Measurements from ENCODE around the gene FAM234B.
"Not testable (repeated sequence)": the region's sequence is repeated elsewhere in the genome, so short reads cannot be mapped to it uniquely, and the experiment has no call there.

FAM234B gene

GRCh38 chr12:13039328-13039956 lies 4.7 kb upstream of the FAM234B start:
- Histone ChIP-seq H3K27ac (ENCODE audit: low read depth, low read length) (no peak overlapping the region), H3K27me3 (ENCODE audit: control insufficient read depth, insufficient read depth, low read length) (peaks cover 6% of the 10 kb centered on the region), H3K9ac (ENCODE audit: low read length) (no peak overlapping the region), H3K4me1 (ENCODE audit: control insufficient read depth, insufficient read depth, low read length) (0 out of 2 replicates have a peak, but pooled peaks cover 5% of the 10 kb centered on the region), H3K4me3 (ENCODE audit: low read depth, low read length) (no peak overlapping the region), H3K36me3 (ENCODE audit: control insufficient read depth, insufficient read depth, low read length) (no peaks in the 10 kb centered on the region), H3K9me3 (ENCODE audit: control insufficient read depth, insufficient read depth, low read depth, low read length) (no peaks in the 10 kb centered on the region)

- H3K36me3 ChIP-seq (ENCODE audit: control insufficient read depth, insufficient read depth, low read length): no peaks in the 10 kb centered on the region
Observed at GRCh38 chr12:13041224-13041623, 3.0 kb upstream of the FAM234B start.

GRCh38 chr12:13042666-13043230 lies 1.4 kb upstream of the FAM234B start:
- no peaks in the 10 kb centered on the region for H3K9me3 ChIP-seq (ENCODE audit: control insufficient read depth, insufficient read depth, low read depth, low read length)
- no peaks in the 10 kb centered on the region for H3K36me3 ChIP-seq (ENCODE audit: control insufficient read depth, insufficient read depth, low read length)
- H3K9ac ChIP-seq (ENCODE audit: low read length): no peak overlapping the region
- H3K4me1 ChIP-seq (ENCODE audit: control insufficient read depth, insufficient read depth, low read length): peaks cover 12% of the 10 kb centered on the region; the same call in 1 of the 2 replicates
- H3K27me3 ChIP-seq (ENCODE audit: control insufficient read depth, insufficient read depth, low read length): peaks cover 6% of the 10 kb centered on the region
- no peak overlapping the region for H3K27ac ChIP-seq (ENCODE audit: low read depth, low read length)
- no peak overlapping the region for H3K4me3 ChIP-seq (ENCODE audit: low read depth, low read length)

More at GRCh38 chr12:13041224-13041623, 3.0 kb upstream of the FAM234B start:
- Histone ChIP-seq H3K27ac (ENCODE audit: low read depth, low read length) (no peak overlapping the region), H3K4me1 (ENCODE audit: control insufficient read depth, insufficient read depth, low read length) (peaks cover 12% of the 10 kb centered on the region; the same call in 1 of the 2 replicates), H3K9ac (ENCODE audit: low read length) (no peak overlapping the region), H3K9me3 (ENCODE audit: control insufficient read depth, insufficient read depth, low read depth, low read length) (no peaks in the 10 kb centered on the region), H3K4me3 (ENCODE audit: low read depth, low read length) (no peak overlapping the region), H3K27me3 (ENCODE audit: control insufficient read depth, insufficient read depth, low read length) (peaks cover 6% of the 10 kb centered on the region)

GRCh38 chr12:13044906-13045299 lies 722 bp downstream of the FAM234B start:
- Histone ChIP-seq H3K9ac (ENCODE audit: low read length) (peak overlapping the region; percentile 61), H3K36me3 (ENCODE audit: control insufficient read depth, insufficient read depth, low read length) (no peaks in the 10 kb centered on the region), H3K27me3 (ENCODE audit: control insufficient read depth, insufficient read depth, low read length) (peaks cover 6% of the 10 kb centered on the region), H3K9me3 (ENCODE audit: control insufficient read depth, insufficient read depth, low read depth, low read length) (no peaks in the 10 kb centered on the region; the same call in 1 of the 2 replicates), H3K27ac (ENCODE audit: low read depth, low read length) (no peak overlapping the region), H3K4me3 (ENCODE audit: low read depth, low read length) (peak overlapping the region; percentile 90), H3K4me1 (ENCODE audit: control insufficient read depth, insufficient read depth, low read length) (peaks cover 12% of the 10 kb centered on the region; the same call in 1 of the 2 replicates)

- no peaks in the 10 kb centered on the region; the same call in 1 of the 2 replicates for H3K9me3 ChIP-seq (ENCODE audit: control insufficient read depth, insufficient read depth, low read depth, low read length)
- H3K4me1 ChIP-seq (ENCODE audit: control insufficient read depth, insufficient read depth, low read length): peaks cover 12% of the 10 kb centered on the region; the same call in 1 of the 2 replicates
- no peak overlapping the region for H3K9ac ChIP-seq (ENCODE audit: low read length)
- H3K27me3 ChIP-seq (ENCODE audit: control insufficient read depth, insufficient read depth, low read length): peaks cover 6% of the 10 kb centered on the region
- H3K4me3 ChIP-seq (ENCODE audit: low read depth, low read length): no peak overlapping the region
- no peaks in the 10 kb centered on the region for H3K36me3 ChIP-seq (ENCODE audit: control insufficient read depth, insufficient read depth, low read length)
- H3K27ac ChIP-seq (ENCODE audit: low read depth, low read length): no peak overlapping the region
Observed at GRCh38 chr12:13045816-13046215, 1.6 kb downstream of the FAM234B start.

- Histone ChIP-seq H3K27ac (ENCODE audit: low read depth, low read length) (no peak overlapping the region), H3K4me3 (ENCODE audit: low read depth, low read length) (no peak overlapping the region), H3K9ac (ENCODE audit: low read length) (no peak overlapping the region), H3K27me3 (ENCODE audit: control insufficient read depth, insufficient read depth, low read length) (peaks cover 6% of the 10 kb centered on the region), H3K36me3 (ENCODE audit: control insufficient read depth, insufficient read depth, low read length) (no peaks in the 10 kb centered on the region), H3K9me3 (ENCODE audit: control insufficient read depth, insufficient read depth, low read depth, low read length) (peaks cover 6% of the 10 kb centered on the region; the same call in 1 of the 2 replicates), H3K4me1 (ENCODE audit: control insufficient read depth, insufficient read depth, low read length) (peaks cover 12% of the 10 kb centered on the region; the same call in 1 of the 2 replicates)
Observed at GRCh38 chr12:13046964-13047363, 2.8 kb downstream of the FAM234B start.

- no peak overlapping the region for H3K27ac ChIP-seq (ENCODE audit: low read depth, low read length)
- no peak overlapping the region for H3K4me3 ChIP-seq (ENCODE audit: low read depth, low read length)
- H3K27me3 ChIP-seq (ENCODE audit: control insufficient read depth, insufficient read depth, low read length): no peaks in the 10 kb centered on the region; the same call in 1 of the 2 replicates
- H3K9me3 ChIP-seq (ENCODE audit: control insufficient read depth, insufficient read depth, low read depth, low read length): peaks cover 24% of the 10 kb centered on the region
- no peak overlapping the region for H3K9ac ChIP-seq (ENCODE audit: low read length)
- no peaks in the 10 kb centered on the region for H3K36me3 ChIP-seq (ENCODE audit: control insufficient read depth, insufficient read depth, low read length)
- H3K4me1 ChIP-seq (ENCODE audit: control insufficient read depth, insufficient read depth, low read length): peaks cover 7% of the 10 kb centered on the region; the same call in 1 of the 2 replicates
Observed at GRCh38 chr12:13049816-13050215, 5.6 kb downstream of the FAM234B start.

GRCh38 chr12:13052421-13052820 lies 8.2 kb downstream of the FAM234B start:
- no peaks in the 10 kb centered on the region for H3K4me1 ChIP-seq (ENCODE audit: control insufficient read depth, insufficient read depth, low read length)
- peaks cover 25% of the 10 kb centered on the region for H3K9me3 ChIP-seq (ENCODE audit: control insufficient read depth, insufficient read depth, low read depth, low read length)

GRCh38 chr12:13053617-13054016 lies 9.4 kb downstream of the FAM234B start:
- H3K27me3 ChIP-seq (ENCODE audit: control insufficient read depth, insufficient read depth, low read length); H3K27ac ChIP-seq (ENCODE audit: low read depth, low read length); H3K4me3 ChIP-seq (ENCODE audit: low read depth, low read length); H3K4me1 ChIP-seq (ENCODE audit: control insufficient read depth, insufficient read depth, low read length); H3K9ac ChIP-seq (ENCODE audit: low read length); H3K36me3 ChIP-seq (ENCODE audit: control insufficient read depth, insufficient read depth, low read length): not testable (repeated sequence)
- peaks cover 25% of the 10 kb centered on the region for H3K9me3 ChIP-seq (ENCODE audit: control insufficient read depth, insufficient read depth, low read depth, low read length)

More at GRCh38 chr12:13052421-13052820, 8.2 kb downstream of the FAM234B start:
- Histone ChIP-seq H3K27ac (ENCODE audit: low read depth, low read length) (no peak overlapping the region), H3K36me3 (ENCODE audit: control insufficient read depth, insufficient read depth, low read length) (no peaks in the 10 kb centered on the region), H3K27me3 (ENCODE audit: control insufficient read depth, insufficient read depth, low read length) (no peaks in the 10 kb centered on the region), H3K4me3 (ENCODE audit: low read depth, low read length) (no peak overlapping the region), H3K9ac (ENCODE audit: low read length) (no peak overlapping the region)

GRCh38 chr12:13060581-13060980 lies 16.4 kb downstream of the FAM234B start:
- Histone ChIP-seq H3K9me3 (ENCODE audit: control insufficient read depth, insufficient read depth, low read depth, low read length) (no peaks in the 10 kb centered on the region), H3K27ac (ENCODE audit: low read depth, low read length) (no peak overlapping the region), H3K9ac (ENCODE audit: low read length) (no peak overlapping the region), H3K27me3 (ENCODE audit: control insufficient read depth, insufficient read depth, low read length) (no peaks in the 10 kb centered on the region), H3K4me1 (ENCODE audit: control insufficient read depth, insufficient read depth, low read length) (peaks cover 3% of the 10 kb centered on the region; the same call in 1 of the 2 replicates), H3K4me3 (ENCODE audit: low read depth, low read length) (no peak overlapping the region), H3K36me3 (ENCODE audit: control insufficient read depth, insufficient read depth, low read length) (peaks cover 47% of the 10 kb centered on the region)

- Histone ChIP-seq H3K9ac (ENCODE audit: low read length) (no peak overlapping the region), H3K27ac (ENCODE audit: low read depth, low read length) (no peak overlapping the region), H3K27me3 (ENCODE audit: control insufficient read depth, insufficient read depth, low read length) (no peaks in the 10 kb centered on the region), H3K4me3 (ENCODE audit: low read depth, low read length) (no peak overlapping the region), H3K36me3 (ENCODE audit: control insufficient read depth, insufficient read depth, low read length) (peaks cover 47% of the 10 kb centered on the region), H3K9me3 (ENCODE audit: control insufficient read depth, insufficient read depth, low read depth, low read length) (no peaks in the 10 kb centered on the region), H3K4me1 (ENCODE audit: control insufficient read depth, insufficient read depth, low read length) (peaks cover 3% of the 10 kb centered on the region; the same call in 1 of the 2 replicates)
Observed at GRCh38 chr12:13061377-13061776, 17.2 kb downstream of the FAM234B start.
